PFSK-1 (cell line): ENCODE measurements around the gene SCYGR4.

Source experiments
- FOXP2 ChIP-seq: optimal IDR thresholded peaks from 2 replicates; pipeline ENCODE3; 2011; ENCODE audit warnings: borderline replicate concordance, control low read depth, inconsistent platforms; ENCODE audit not compliant: insufficient read depth; ENCODE audit errors: extremely low read length, extremely low read depth
- POLR2AphosphoS5 ChIP-seq: IDR thresholded peaks from 2 replicates; pipeline ENCODE4 v1.6.1; 2012; ENCODE audit warnings: low read depth, mild to moderate bottlenecking, control low read depth, low read length, moderate library complexity
- REST ChIP-seq, 2 experiments: IDR thresholded peaks; 2 replicates each; pipeline versions ENCODE4 v1.6.1 to v1.8.0; 2011 to 2012; ENCODE audit warnings: low read depth in 2 of 2, low read length in 2 of 2, control low read depth in 1 of 2, inconsistent platforms in 1 of 2, mild to moderate bottlenecking in 1 of 2, moderate library complexity in 1 of 2; ENCODE audit not compliant: insufficient read depth in 1 of 2
- SIN3A ChIP-seq: IDR thresholded peaks from 2 replicates; pipeline ENCODE4 v1.6.1; 2012; ENCODE audit warnings: mild to moderate bottlenecking, low read length, moderate library complexity, borderline replicate concordance; ENCODE audit not compliant: insufficient read depth
- TAF1 ChIP-seq: IDR thresholded peaks from 2 replicates; pipeline ENCODE4 v1.6.1; 2012; ENCODE audit warnings: low read length, control low read depth, borderline replicate concordance; ENCODE audit not compliant: insufficient read depth

SCYGR4 gene

DNA sequence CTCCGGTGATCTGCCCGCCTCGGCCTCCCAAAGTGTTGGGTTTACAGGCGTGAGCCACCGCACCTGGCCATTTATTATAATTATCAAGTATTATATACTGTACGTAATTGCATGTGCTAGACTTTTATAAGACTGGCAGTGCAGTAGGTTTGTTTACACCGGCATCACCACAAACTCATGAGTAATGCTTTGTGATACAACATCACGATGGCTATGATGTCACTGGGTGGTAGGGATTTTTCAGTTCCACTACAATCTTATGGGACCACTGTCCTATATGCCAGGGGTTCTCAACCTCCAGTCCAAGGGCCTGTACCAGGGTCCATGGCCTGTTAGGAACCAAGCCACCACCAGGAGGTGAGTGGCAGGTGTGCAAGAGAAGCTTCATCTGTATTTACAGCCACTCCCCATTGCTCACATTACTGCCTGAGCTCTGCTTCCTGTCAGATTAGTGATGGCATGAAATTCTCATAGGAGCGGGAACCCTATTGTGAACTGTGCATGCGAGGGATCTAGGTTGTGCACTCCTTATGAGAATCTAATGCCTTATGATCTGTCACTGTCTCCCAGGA is 9.4 kb downstream of the SCYGR4 start:
- no peak for TF ChIP-seq SIN3A
- no peak for TF ChIP-seq FOXP2
- no peak for TF ChIP-seq POLR2AphosphoS5
- no peak for TF ChIP-seq TAF1
- no peak for TF ChIP-seq REST (IDR thresholded peaks at IDR 0.05; ENCODE audit: insufficient read depth in 1 of 2, low read depth in 2 of 2, low read length in 2 of 2)

DNA sequence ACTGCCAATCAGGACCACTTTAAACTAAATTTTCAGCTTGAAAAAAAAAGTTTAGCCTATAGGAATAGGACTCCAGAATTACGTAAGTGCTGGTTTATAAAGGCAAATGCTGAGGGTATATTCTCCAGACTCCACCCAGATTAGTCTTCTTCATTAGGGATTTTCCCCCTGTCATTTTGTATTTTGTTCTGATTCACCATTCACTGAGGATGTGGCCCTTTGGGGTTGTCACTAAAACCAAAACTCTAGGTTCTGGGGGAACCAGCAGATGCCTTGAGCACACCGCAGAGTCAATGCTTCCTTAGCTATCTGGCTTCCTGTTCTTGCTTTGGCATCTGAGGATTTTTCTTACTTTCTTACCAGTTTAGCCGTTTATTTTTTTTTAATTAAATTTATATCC is 10.5 kb downstream of the SCYGR4 start:
- TF ChIP-seq POLR2AphosphoS5 (no peak), REST (IDR thresholded peaks at IDR 0.05; ENCODE audit: insufficient read depth in 1 of 2, low read depth in 2 of 2, low read length in 2 of 2) (no peak)

DNA sequence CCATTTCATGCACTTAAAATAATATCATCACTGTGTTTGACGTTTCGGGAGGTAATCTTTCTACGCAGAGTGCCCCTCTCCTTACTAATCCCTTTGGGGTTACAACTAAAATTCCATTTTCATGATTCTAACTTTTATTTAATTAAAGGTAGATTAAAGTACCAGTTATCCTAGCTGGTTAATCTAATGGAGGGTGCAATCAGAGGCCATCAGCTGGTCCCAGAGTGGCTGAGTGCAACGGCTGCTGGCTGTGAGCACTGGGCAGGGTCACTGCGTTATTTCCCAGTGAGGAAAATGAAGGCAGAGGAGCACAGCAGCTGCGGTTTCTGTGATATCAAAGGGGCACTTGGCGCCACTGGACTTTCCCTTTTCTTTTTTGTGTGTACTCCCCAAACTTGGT is 12.1 kb downstream of the SCYGR4 start:
- TF ChIP-seq FOXP2 (no peak), REST (IDR thresholded peaks at IDR 0.05; ENCODE audit: insufficient read depth in 1 of 2, low read depth in 2 of 2, low read length in 2 of 2) (no peak), SIN3A (no peak), TAF1 (no peak), POLR2AphosphoS5 (no peak)

GRCh38 chr2:227630322-227630721 is 13.0 kb downstream of the SCYGR4 start:
- TF ChIP-seq TAF1 (no peak), POLR2AphosphoS5 (no peak), REST (IDR thresholded peaks at IDR 0.05; ENCODE audit: insufficient read depth in 1 of 2, low read depth in 2 of 2, low read length in 2 of 2) (no peak), FOXP2 (no peak), SIN3A (no peak)

DNA sequence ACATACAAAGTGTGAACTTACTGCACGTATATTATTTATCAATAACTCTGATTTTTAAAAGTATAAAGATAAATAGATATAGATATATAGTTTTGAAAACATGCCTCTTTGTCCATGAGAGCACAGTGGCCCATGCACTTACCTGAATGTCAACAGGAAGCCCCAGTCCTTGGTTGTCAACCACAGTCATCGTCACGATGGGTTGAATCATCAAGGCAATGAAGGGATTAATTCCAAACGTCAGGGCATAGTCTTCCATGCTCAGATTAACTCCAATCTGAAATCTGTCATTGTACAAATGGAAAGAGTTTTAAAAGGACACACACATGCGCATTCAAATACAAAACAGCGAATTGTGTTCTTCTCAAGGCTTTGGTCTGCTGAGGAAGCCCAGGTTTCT is 15.5 kb downstream of the SCYGR4 start:
- TF ChIP-seq FOXP2 = no peak
- TF ChIP-seq POLR2AphosphoS5 = no peak
- TF ChIP-seq SIN3A = no peak
- no peak for TF ChIP-seq REST (IDR thresholded peaks at IDR 0.05; ENCODE audit: insufficient read depth in 1 of 2, low read depth in 2 of 2, low read length in 2 of 2)
- TF ChIP-seq TAF1 = no peak
